ENCODE results near the gene TMEM203. TPM values are rescaled to one million over a fixed set of nuclear protein-coding genes. Genes with fewer than 3 reads are reported as not detected.

TMEM203 gene
- total RNA-seq, 4 donors from 2014 or later = 29.7 to 47.3 (median 38.4) TPM

DNA sequence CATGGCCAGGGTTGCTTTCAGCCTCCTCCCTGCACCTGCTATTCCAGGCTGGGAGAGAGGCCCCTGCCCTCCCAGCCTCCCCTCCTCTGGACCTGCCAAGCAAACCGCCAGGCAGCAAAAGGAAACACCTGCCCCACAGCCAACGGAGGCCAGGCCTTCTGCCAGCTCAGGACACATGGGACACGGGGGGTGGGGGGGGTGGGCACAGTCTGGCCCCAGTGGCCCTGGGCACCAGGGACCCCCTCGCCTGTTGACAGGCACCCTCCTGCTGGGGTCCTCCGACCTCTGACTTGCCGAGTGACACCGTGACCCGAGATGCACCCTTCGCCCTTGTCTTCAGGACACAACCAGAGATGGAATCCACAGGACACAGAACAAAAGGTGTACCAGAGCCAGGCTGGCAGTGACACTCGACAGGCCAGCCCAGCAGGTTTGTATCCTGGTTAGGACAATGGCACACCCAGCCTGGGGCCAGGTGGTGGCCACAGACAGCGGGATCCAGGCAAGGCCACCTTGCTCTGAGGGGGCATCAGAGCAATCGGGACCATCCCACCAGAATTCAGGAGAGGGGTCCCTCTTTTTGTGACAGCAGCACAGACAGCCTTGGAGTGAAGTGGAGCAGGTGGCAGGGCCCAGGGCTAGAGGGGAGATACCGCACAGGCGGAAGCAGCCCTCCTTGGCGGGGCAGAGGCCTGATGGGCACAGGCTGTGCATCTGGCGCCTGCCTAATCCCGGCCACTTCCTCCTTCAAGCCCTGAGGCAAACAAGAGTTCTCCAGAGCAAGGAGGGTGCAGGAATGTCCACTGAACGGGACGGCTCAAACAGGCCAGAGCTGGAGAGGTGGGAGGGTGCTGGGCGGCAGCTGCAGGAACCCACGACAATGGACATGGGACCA lies 32.3 kb downstream of the TMEM203 start:
- TF ChIP-seq, protein P1, sequence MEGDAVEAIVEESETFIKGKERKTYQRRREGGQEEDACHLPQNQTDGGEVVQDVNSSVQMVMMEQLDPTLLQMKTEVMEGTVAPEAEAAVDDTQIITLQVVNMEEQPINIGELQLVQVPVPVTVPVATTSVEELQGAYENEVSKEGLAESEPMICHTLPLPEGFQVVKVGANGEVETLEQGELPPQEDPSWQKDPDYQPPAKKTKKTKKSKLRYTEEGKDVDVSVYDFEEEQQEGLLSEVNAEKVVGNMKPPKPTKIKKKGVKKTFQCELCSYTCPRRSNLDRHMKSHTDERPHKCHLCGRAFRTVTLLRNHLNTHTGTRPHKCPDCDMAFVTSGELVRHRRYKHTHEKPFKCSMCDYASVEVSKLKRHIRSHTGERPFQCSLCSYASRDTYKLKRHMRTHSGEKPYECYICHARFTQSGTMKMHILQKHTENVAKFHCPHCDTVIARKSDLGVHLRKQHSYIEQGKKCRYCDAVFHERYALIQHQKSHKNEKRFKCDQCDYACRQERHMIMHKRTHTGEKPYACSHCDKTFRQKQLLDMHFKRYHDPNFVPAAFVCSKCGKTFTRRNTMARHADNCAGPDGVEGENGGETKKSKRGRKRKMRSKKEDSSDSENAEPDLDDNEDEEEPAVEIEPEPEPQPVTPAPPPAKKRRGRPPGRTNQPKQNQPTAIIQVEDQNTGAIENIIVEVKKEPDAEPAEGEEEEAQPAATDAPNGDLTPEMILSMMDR (IDR thresholded peaks at IDR 0.05) = no peak
- 60 to 76% methylated on average over 7 to 12 of the region's 21 CpGs for WGBS, 2 donors
- no peaks in the 10 kb centered on the region for H3K27me3 ChIP-seq
- H3K27ac ChIP-seq = no peak overlapping the region
- no peak overlapping the region for H3K4me3 ChIP-seq (replicated peaks in 1 of 3)
- H3K4me1 ChIP-seq = peaks cover 4 to 18% of the 10 kb centered on the region in 2 donors
- H3K36me3 ChIP-seq = peaks cover 0 to 4% of the 10 kb centered on the region in 2 donors
- intact Hi-C loops (cut with DNase I) = no loop called here
- no peak for DNase-seq
- no peaks in the 10 kb centered on the region for H3K9me3 ChIP-seq

DNA sequence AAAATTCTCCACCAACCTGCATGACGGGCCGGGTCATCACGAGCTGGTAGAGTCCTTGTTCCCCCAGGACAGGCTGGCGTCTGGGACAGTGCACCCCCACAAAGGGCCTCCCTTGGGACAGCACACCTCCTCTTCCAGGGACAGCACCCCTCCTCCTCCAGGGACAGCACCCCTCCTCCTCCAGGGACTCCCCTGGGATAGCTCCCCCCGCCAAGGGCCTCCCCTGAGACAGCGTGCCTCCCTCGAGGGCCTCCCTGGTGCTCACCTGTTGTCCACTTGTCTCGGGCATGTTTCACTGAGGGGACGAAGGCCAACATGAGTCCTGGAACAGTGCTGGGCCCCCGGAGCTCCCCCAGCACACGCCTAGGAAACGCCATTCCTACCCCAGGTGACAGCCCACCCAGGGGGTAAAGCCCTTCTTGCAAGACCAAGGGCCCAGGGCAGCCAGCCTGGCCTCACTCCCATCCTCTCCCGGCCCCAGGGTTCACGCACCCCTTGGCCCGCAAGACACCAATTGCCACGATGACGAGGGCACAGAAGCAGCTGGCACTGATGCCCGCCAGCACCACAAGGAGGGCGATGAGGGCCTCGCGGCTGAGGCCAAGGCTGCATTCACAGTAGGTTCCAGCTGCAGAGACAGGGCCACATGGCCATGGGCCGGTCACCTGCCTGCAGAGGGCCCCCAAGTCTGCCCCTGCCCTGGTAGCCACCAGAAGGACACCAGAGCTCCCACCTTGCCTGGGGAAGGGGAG lies 34.1 kb downstream of the TMEM203 start:
- WGBS, 2 donors = 78 to 81% methylated on average over 8 to 12 of the region's 22 CpGs

DNA sequence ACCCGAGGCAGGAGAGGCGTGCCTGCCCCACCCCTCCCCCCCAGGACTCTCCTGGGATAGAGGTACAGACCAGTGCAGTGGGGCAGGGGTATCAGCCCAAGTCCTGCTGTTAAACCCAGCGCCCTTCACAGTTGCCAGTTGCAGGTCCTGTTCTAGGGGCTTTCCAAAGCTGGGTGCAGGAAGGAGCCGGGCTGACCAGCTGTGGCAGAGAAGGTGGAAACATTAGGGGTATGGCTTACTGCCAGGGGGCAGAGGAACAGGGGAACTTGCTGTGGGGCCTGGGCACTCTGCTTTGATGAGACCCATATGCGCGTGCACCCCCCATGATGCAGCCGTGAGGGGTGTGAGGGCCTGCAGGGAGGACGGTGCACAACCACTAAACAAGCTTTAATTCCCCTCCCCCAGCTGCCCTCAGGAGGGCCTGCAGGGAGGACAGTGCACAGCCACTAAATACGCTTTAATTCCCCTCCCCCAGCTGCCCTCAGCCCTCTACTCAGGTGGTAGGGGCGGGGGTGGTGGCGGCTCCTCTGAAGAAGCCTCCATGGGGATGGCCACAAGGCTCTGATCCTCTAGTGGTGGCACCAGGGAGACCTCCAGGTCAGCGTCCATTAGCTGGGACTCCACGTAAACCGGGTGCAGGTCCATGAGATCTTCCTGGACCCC lies 34.8 kb downstream of the TMEM203 start:
- 28 to 34% methylated on average over 11 of the region's 14 CpGs for WGBS, 2 donors
- no peak overlapping the region for H3K4me3 ChIP-seq (replicated peaks in 1 of 3)
- intact Hi-C loops (cut with DNase I) = no loop called here
- TF ChIP-seq, protein P1 (IDR thresholded peaks at IDR 0.05) = no peak
- no peak for TF ChIP-seq POLR2A (IDR thresholded peaks at IDR 0.05)
- peaks cover 7 to 26% of the 10 kb centered on the region in 2 donors for H3K4me1 ChIP-seq
- H3K27me3 ChIP-seq = peaks cover 20% of the 10 kb centered on the region
- no peaks in the 10 kb centered on the region for H3K9me3 ChIP-seq
- no peaks in the 10 kb centered on the region for H3K36me3 ChIP-seq
- DNase-seq = no peak
- H3K27ac ChIP-seq = no peak overlapping the region

More for the DNA sequence above, 34.1 kb downstream of the TMEM203 start:
- TF ChIP-seq, protein P1 (IDR thresholded peaks at IDR 0.05) = no peak
- Histone ChIP-seq H3K4me1 (peaks cover 7 to 26% of the 10 kb centered on the region in 2 donors), H3K27ac (no peak overlapping the region), H3K27me3 (peaks cover 13% of the 10 kb centered on the region), H3K4me3 (replicated peaks in 1 of 3) (no peak overlapping the region), H3K9me3 (no peaks in the 10 kb centered on the region), H3K36me3 (no peaks in the 10 kb centered on the region)
- intact Hi-C loops (cut with DNase I) = no loop called here
- no peak for DNase-seq

DNA sequence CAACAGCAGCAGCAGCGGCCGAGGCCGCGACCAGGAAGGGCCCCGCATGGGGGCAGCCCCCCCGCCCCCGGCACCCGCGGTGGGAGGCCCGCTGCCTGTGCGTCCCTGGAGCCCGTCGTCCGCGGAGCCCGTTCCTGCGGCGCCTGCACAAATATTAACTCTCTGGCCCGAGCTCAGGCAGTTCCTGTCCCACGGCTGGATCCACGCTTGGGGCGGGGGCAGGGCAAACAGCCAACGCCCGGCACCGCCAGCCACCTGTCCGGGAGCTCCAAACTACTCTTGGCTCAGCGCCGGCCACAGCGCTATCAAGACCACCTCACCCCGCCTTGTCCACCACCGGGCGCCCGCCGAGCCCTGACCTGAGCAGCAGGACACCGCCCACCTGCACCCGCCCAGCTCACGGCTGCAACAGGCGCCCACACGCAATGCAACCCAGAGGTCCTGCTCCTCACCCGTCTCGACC lies 35.5 kb downstream of the TMEM203 start, which contains the start of gene LRRC26:
TSS of gene LRRC26 (minus strand) at position 156 of the 463 bp plus-strand sequence. CDS start at position 48, 108 bp downstream.
- intact Hi-C loops (cut with DNase I) = no loop called here
- DNase-seq = no peak
- WGBS, 2 donors = 13 to 18% methylated on average over 6 to 15 of the region's 41 CpGs
- no peaks in the 10 kb centered on the region for H3K36me3 ChIP-seq
- TF ChIP-seq, protein P1 (IDR thresholded peaks at IDR 0.05) = no peak
- TF ChIP-seq POLR2A (IDR thresholded peaks at IDR 0.05) = no peak
- no peaks in the 10 kb centered on the region for H3K9me3 ChIP-seq
- H3K4me3 ChIP-seq (replicated peaks in 1 of 3) = no peak within 1 kb of the TSS
- no peak within 1 kb of the TSS for H3K27ac ChIP-seq
- H3K4me1 ChIP-seq = peaks cover 7 to 26% of the 10 kb centered on the region in 2 donors
- peaks cover 24% of the 10 kb centered on the region for H3K27me3 ChIP-seq

All from thyroid gland (tissue), 4 donors.